Activated T-helper 1 cell treated with anti-CD3 and anti-CD28 coated beads, Interleukin-12 subunit alpha, Interleukin-12 subunit beta, Interleukin-2, Interleukin-4 antibody, amounts not matched to agents 30 ng/mL and 10 ng/mL and 1 ng/mL, durations not matched to agents 14 hours and 24 hours and 36 hours (primary cell): ENCODE data around the gene VPS4B. TPM values are rescaled to one million over a fixed set of nuclear protein-coding genes. Genes with fewer than 3 reads are reported as not detected.

Experiments
- DNase-seq: peaks from one replicate; pipeline ENCODE4 v3.0.0; 2021; ENCODE audit warnings: low spot score
- H3K27ac Mint-ChIP-seq: one replicate; pipeline ENCODE4 v1.8.0; 2021; ENCODE audit warnings: mild to moderate bottlenecking, mixed read lengths
- H3K27me3 Mint-ChIP-seq: one replicate; pipeline ENCODE4 v1.8.0; 2022; ENCODE audit warnings: mild to moderate bottlenecking, moderate library complexity, mixed read lengths; ENCODE audit not compliant: insufficient read depth
- H3K36me3 Mint-ChIP-seq: one replicate; pipeline ENCODE4 v1.8.0; 2021; ENCODE audit warnings: low read depth, mixed read lengths
- H3K4me1 Mint-ChIP-seq: one replicate; pipeline ENCODE4 v1.8.0; 2021; ENCODE audit warnings: low read depth, mixed read lengths
- H3K4me3 Mint-ChIP-seq: one replicate; pipeline ENCODE4 v1.8.0; 2021; ENCODE audit warnings: mild to moderate bottlenecking, moderate library complexity, mixed read lengths
- H3K9me3 Mint-ChIP-seq: one replicate; pipeline ENCODE4 v1.8.0; 2021; ENCODE audit warnings: mixed read lengths
- intact Hi-C: fragments of 100-400 bp; cut with micrococcal nuclease; formaldehyde crosslinking; loops from one replicate; pipeline ENCODE4 v1.15.1; 2024
- total RNA-seq: library from RNA; stranded (reverse); gene quantifications from 2 replicates; pipeline ENCODE4 v1.2.3, GENCODE V29; 2022

Gene VPS4B
- total RNA-seq, 1 donor from 2014 or later: 58.6 TPM

GRCh38 chr18:63446266-63446665 is 24.0 kb upstream of the VPS4B start:
- Mint-ChIP-seq H3K27me3 (peaks cover 3% of the 10 kb centered on the region), H3K4me3 (no peak overlapping the region), H3K36me3 (no peaks in the 10 kb centered on the region), H3K4me1 (peaks cover 4% of the 10 kb centered on the region), H3K27ac (no peak overlapping the region), H3K9me3 (no peaks in the 10 kb centered on the region)
- intact Hi-C loops: no loop called here
- DNase-seq: no peak

GRCh38 chr18:63445037-63445436 is 22.8 kb upstream of the VPS4B start:
- no peak for DNase-seq
- intact Hi-C loops: no loop called here
- Mint-ChIP-seq H3K27ac (no peak overlapping the region), H3K4me3 (no peak overlapping the region), H3K36me3 (no peaks in the 10 kb centered on the region), H3K27me3 (peaks cover 3% of the 10 kb centered on the region), H3K9me3 (no peaks in the 10 kb centered on the region), H3K4me1 (no peaks in the 10 kb centered on the region)

DNA sequence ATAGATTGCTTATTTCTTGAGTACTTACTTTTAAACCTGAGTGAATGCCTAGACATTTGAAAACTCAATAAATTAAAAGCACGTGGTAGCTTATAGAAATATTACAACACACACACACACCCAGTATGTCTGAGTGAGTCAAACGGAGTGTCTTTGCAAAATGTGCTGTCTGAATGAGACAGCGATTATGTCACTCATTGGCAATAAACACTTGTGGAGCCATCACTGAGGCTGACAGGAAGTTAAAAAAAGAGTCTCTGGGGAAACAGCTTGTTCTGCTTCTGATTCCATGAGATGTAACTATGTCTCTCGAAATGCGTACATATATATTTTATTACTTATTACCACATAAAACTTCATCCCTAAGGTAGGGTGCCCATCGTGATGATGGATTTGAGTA is 22.3 kb upstream of the VPS4B start:
- H3K27me3 Mint-ChIP-seq: peaks cover 5% of the 10 kb centered on the region
- H3K9me3 Mint-ChIP-seq: no peaks in the 10 kb centered on the region
- no peaks in the 10 kb centered on the region for H3K4me1 Mint-ChIP-seq
- intact Hi-C loops: no loop called here
- no peaks in the 10 kb centered on the region for H3K36me3 Mint-ChIP-seq
- DNase-seq: no peak
- no peak overlapping the region for H3K4me3 Mint-ChIP-seq
- no peak overlapping the region for H3K27ac Mint-ChIP-seq

DNA sequence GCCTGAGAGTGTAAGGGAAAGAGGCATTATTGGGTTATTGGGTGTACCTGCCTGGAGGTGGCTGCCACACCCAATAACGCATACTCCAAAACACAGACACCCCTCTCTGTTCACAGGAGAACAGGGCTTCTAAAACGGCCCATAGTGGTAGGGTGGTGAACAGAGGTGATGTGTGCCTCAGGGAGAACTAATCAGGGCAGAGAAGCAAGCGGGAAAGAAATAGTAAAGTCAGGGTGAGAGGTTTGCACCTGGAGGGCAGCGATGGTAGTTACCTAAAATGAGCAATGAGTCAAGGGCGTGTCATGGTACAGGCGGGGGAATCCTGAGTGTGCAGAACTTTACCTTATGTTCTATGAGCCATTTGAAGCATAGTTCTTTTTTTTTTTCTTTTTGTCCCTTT is 21.6 kb upstream of the VPS4B start:
- no peak for DNase-seq
- intact Hi-C loops: no loop called here
- no peaks in the 10 kb centered on the region for H3K36me3 Mint-ChIP-seq
- H3K9me3 Mint-ChIP-seq: no peaks in the 10 kb centered on the region
- no peak overlapping the region for H3K4me3 Mint-ChIP-seq
- H3K4me1 Mint-ChIP-seq: peaks cover 6% of the 10 kb centered on the region
- H3K27ac Mint-ChIP-seq: no peak overlapping the region
- peaks cover 9% of the 10 kb centered on the region for H3K27me3 Mint-ChIP-seq

DNA sequence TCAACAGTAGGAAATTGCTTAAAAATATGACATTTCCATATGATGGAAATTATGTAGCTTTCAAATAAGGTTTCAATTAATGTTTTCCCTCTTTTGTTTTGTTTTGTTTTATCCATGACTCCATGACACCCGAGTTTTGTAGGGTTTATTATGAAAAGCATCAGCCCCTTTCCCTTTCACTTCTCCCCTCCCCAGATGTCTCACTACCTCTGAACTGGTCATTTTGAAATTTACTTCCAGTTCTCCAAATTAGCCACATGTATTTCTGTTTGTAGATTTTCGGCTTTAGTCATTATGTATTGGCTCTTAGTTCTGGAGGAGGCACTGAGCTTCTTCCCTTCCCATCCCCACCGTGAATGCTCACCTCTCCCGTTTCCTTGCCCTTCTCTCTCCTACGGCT is 18.6 kb upstream of the VPS4B start:
- H3K9me3 Mint-ChIP-seq: no peaks in the 10 kb centered on the region
- peaks cover 6% of the 10 kb centered on the region for H3K4me1 Mint-ChIP-seq
- no peak overlapping the region for H3K27ac Mint-ChIP-seq
- no peak for DNase-seq
- peaks cover 16% of the 10 kb centered on the region for H3K27me3 Mint-ChIP-seq
- H3K36me3 Mint-ChIP-seq: no peaks in the 10 kb centered on the region
- H3K4me3 Mint-ChIP-seq: no peak overlapping the region
- intact Hi-C loops: no loop called here

GRCh38 chr18:63440219-63440618 is 17.9 kb upstream of the VPS4B start:
- no peak for DNase-seq
- H3K4me3 Mint-ChIP-seq: no peak overlapping the region
- intact Hi-C loops: no loop called here
- no peak overlapping the region for H3K27ac Mint-ChIP-seq
- peaks cover 16% of the 10 kb centered on the region for H3K27me3 Mint-ChIP-seq
- peaks cover 6% of the 10 kb centered on the region for H3K4me1 Mint-ChIP-seq
- no peaks in the 10 kb centered on the region for H3K9me3 Mint-ChIP-seq
- no peaks in the 10 kb centered on the region for H3K36me3 Mint-ChIP-seq

DNA sequence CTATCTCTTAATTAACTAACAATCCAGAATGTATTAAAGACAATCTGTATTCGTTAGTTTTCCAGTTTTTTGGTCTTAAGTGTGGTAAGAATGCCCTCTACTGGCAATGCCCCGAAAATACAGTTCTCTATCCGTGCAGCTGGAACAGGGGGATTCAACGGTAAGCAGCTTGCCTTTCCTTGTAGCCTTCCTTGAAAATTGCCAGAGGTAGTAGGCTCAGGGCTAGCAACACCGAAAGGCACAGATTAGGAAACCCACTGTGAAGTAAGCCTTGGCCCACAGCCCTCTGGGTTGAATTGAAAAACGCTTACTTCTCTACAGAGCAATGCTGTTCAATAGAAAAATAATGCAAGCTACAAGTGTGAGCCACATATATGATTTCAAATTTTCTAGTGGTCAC is 17.1 kb upstream of the VPS4B start:
- Mint-ChIP-seq H3K4me3 (no peak overlapping the region), H3K36me3 (no peaks in the 10 kb centered on the region), H3K9me3 (no peaks in the 10 kb centered on the region), H3K27ac (no peak overlapping the region), H3K4me1 (peaks cover 6% of the 10 kb centered on the region), H3K27me3 (peaks cover 23% of the 10 kb centered on the region)
- intact Hi-C loops: loop anchor here (1.0 kb wide), 8 partner anchors 17 to 853 kb away; partner anchors contain the start of genes KDSR and VPS4B
- peak; percentile 19 for DNase-seq

- intact Hi-C loops: no loop called here
- no peak overlapping the region for H3K27ac Mint-ChIP-seq
- no peaks in the 10 kb centered on the region for H3K36me3 Mint-ChIP-seq
- no peak overlapping the region for H3K4me3 Mint-ChIP-seq
- peaks cover 6% of the 10 kb centered on the region for H3K4me1 Mint-ChIP-seq
- no peaks in the 10 kb centered on the region for H3K9me3 Mint-ChIP-seq
- DNase-seq: no peak
- peaks cover 31% of the 10 kb centered on the region for H3K27me3 Mint-ChIP-seq
Observed at GRCh38 chr18:63438181-63438580, 15.9 kb upstream of the VPS4B start.

DNA sequence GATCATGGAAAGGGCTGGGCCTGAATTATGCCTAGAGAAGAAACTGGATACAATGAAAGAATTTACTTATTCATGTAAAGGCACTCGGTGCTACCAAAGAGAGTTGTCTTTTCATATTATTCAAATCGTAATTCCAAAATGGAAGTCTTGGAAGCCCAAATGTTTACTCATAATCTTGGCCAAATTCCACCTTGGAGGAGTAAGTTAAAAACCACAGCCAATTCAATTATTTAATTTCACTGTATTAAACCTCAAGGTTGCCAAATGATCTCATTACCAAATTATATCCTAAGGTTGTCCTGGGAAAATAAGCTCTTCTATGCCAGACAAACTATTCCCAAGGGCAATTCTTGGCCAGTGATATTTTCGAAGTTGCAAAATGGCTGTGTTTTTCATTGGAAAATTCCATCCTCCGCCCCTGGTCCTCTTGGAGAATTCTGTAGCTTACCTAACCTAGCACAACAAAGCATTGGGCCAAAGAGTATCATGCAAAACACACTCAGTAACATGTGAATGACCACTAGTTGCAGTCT is 11.1 kb upstream of the VPS4B start:
- DNase-seq: no peak
- no peaks in the 10 kb centered on the region for H3K36me3 Mint-ChIP-seq
- intact Hi-C loops: no loop called here
- H3K27me3 Mint-ChIP-seq: peaks cover 48% of the 10 kb centered on the region
- no peaks in the 10 kb centered on the region for H3K9me3 Mint-ChIP-seq
- H3K27ac Mint-ChIP-seq: no peak overlapping the region
- no peaks in the 10 kb centered on the region for H3K4me1 Mint-ChIP-seq
- no peak overlapping the region for H3K4me3 Mint-ChIP-seq

- no peak overlapping the region for H3K4me3 Mint-ChIP-seq
- intact Hi-C loops: no loop called here
- no peak overlapping the region for H3K27ac Mint-ChIP-seq
- no peak for DNase-seq
- no peaks in the 10 kb centered on the region for H3K9me3 Mint-ChIP-seq
- H3K4me1 Mint-ChIP-seq: no peaks in the 10 kb centered on the region
- H3K36me3 Mint-ChIP-seq: no peaks in the 10 kb centered on the region
- peaks cover 45% of the 10 kb centered on the region for H3K27me3 Mint-ChIP-seq
Observed at GRCh38 chr18:63431180-63431579, 8.9 kb upstream of the VPS4B start.

GRCh38 chr18:63430526-63430925 is 8.2 kb upstream of the VPS4B start:
- no peak for DNase-seq
- Mint-ChIP-seq H3K27ac (no peak overlapping the region), H3K27me3 (peaks cover 44% of the 10 kb centered on the region), H3K36me3 (no peaks in the 10 kb centered on the region), H3K9me3 (no peaks in the 10 kb centered on the region), H3K4me1 (no peaks in the 10 kb centered on the region), H3K4me3 (no peak overlapping the region)
- intact Hi-C loops: no loop called here

GRCh38 chr18:63427558-63427957 is 5.3 kb upstream of the VPS4B start:
- intact Hi-C loops: loop anchor here (10.0 kb wide), 1 partner anchor 527 kb away; no protein-coding TSS in a partner anchor
- Mint-ChIP-seq H3K27ac (no peak overlapping the region), H3K4me3 (no peak overlapping the region), H3K36me3 (no peaks in the 10 kb centered on the region), H3K9me3 (no peaks in the 10 kb centered on the region), H3K4me1 (peaks cover 12% of the 10 kb centered on the region), H3K27me3 (peaks cover 28% of the 10 kb centered on the region)
- no peak for DNase-seq

DNA sequence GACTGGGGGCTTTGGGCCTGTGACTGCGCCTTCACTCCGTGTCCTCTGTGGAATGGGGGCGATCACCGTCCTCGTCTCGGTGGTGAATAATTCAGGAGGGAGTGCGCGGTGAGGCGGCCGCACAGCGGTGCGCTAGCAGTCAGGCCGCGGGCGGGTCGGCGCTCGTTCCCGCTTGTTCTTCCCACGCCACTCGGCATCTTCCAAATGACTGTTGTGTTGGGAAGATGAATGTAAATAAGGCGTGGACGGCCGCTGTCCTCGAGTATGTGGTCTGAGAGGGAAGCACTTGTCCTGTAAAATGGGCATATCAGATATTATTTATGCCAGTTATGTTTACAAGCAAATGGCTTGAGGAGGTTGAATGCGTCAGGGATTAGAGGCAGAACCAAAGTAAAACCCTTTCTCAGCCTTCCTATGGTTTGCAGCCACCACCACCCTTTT is 608 bp upstream of the VPS4B start:
- Mint-ChIP-seq H3K4me3 (peak overlapping the region; percentile 91), H3K27me3 (no peaks in the 10 kb centered on the region), H3K36me3 (no peaks in the 10 kb centered on the region), H3K27ac (peak overlapping the region; percentile 92), H3K9me3 (no peaks in the 10 kb centered on the region), H3K4me1 (peaks cover 18% of the 10 kb centered on the region)
- intact Hi-C loops: loop anchor here (1.0 to 10.0 kb wide), 15 partner anchors 12 to 1236 kb away; partner anchors contain the start of genes KDSR, PHLPP1, PIGN and RELCH
- DNase-seq: no peak

DNA sequence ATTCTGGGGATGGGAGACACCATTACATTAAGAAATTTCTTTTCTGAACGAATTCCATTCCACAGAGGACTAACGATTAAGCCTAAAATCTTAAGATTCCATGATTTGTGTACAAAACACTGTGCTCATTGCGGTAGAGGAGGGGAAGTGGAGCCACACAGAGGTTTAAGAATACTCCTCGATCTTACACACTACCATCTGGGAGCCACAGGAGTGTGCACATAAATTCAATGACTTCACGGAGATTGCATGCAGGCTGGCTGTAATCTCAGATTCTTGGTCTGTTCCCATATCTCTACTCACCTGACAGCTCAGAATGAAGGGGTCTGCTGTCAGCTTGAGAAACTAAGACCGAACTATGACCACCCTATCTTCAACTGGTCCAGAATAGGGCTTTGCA is 762 bp downstream of the VPS4B start:
- intact Hi-C loops: loop anchor here (5.0 to 10.0 kb wide), 3 partner anchors 209 to 574 kb away; no protein-coding TSS in a partner anchor
- peaks cover 18% of the 10 kb centered on the region for H3K4me1 Mint-ChIP-seq
- H3K4me3 Mint-ChIP-seq: peak overlapping the region; percentile 91
- no peaks in the 10 kb centered on the region for H3K36me3 Mint-ChIP-seq
- H3K9me3 Mint-ChIP-seq: no peaks in the 10 kb centered on the region
- no peaks in the 10 kb centered on the region for H3K27me3 Mint-ChIP-seq
- H3K27ac Mint-ChIP-seq: peak overlapping the region; percentile 92
- DNase-seq: no peak
